Right cardiac atrium (tissue), 5 donors: Measurements from ENCODE around the gene JMJD1C. TPM values are rescaled to one million over a fixed set of nuclear protein-coding genes. Genes with fewer than 3 reads are reported as not detected.

Experiments
- ATAC-seq, 2 donors: fragments of 200-7000 bp; cut with Tn5 transposase; one replicate each; pipeline versions ENCODE4 v1.8.0 to v1.9.1; 2020; ENCODE audit warnings: moderate library complexity in 2 of 2, mild to moderate bottlenecking in 1 of 2
- DNase-seq, 3 donors: peaks; one replicate each; pipeline ENCODE4 v3.0.0-alpha.2; 2020
- H3K27ac ChIP-seq: one replicate; pipeline ENCODE4 v1.5.1; 2013; ENCODE audit warnings: mild to moderate bottlenecking, low read length, control low read depth, moderate library complexity
- H3K27me3 ChIP-seq: one replicate; pipeline ENCODE4 v1.6.1; 2013; ENCODE audit not compliant: control insufficient read depth, insufficient read depth
- H3K4me1 ChIP-seq: one replicate; pipeline ENCODE4 v1.6.1; 2013; ENCODE audit warnings: low read length; ENCODE audit not compliant: control insufficient read depth, insufficient read depth
- H3K4me3 ChIP-seq: one replicate; pipeline ENCODE4 v1.5.1; 2013; ENCODE audit warnings: low read length, control low read depth
- H3K9me3 ChIP-seq: one replicate; pipeline ENCODE4 v1.6.1; 2013; ENCODE audit warnings: low read length; ENCODE audit not compliant: control insufficient read depth
- WGBS: extraction: QIAGEN DNeasy Blood & Tissue Kit; methylation state at CpG from one replicate; pipeline ENCODE4 v1.1.7; 2013; 5-methylcytosine and 5-hydroxymethylcytosine counted together
- intact Hi-C, 4 donors: fragments of 100-400 bp; cut with DNase I; formaldehyde crosslinking; loops; one replicate each; pipeline versions ENCODE4 v1.11.0 to v1.14.0; 2022 to 2023
- polyA plus RNA-seq: library from polyadenylated mRNA; stranded (reverse); fragments of 200-250 nt; gene quantifications from one replicate; pipeline ENCODE4 v1.2.3, GENCODE V29; 2013
- total RNA-seq, 4 donors: library from RNA; stranded (reverse); fragmentation: NEBNext Ultra II Directional; extraction: Animal tissue kit (Norgen Biotek cat#: 25700); gene quantifications; one replicate each; pipeline ENCODE4 v1.2.1, GENCODE V29; 2021
- donor health status: healthy with polysubstance abuse.
- donor health status: DM: no; HTN: yes; CAD: no.
- donor health status: DM: no; HTN: no; CAD: no.
- donor health status: DM: no; HTN: yes; CAD: no; lungs with severe emphysema.
- donor health status: DM: yes; HTN: yes; CAD: no.

Gene JMJD1C
- total and polyA plus RNA-seq, 5 donors, result 31.0 to 44.8 (median 43.1) TPM

GRCh38 chr10:63416376-63416775 lies 49.4 kb downstream of the JMJD1C start:
- no peaks in the 10 kb centered on the region for H3K27me3 ChIP-seq
- ATAC-seq (no peak), DNase-seq (no peak)
- intact Hi-C loops, result no loop called here
- H3K4me1 ChIP-seq, result no peaks in the 10 kb centered on the region
- H3K9me3 ChIP-seq, result no peaks in the 10 kb centered on the region
- no peak overlapping the region for H3K4me3 ChIP-seq
- H3K27ac ChIP-seq, result no peak overlapping the region
- 76% methylated on average over 1 of the region's 1 CpG for WGBS

GRCh38 chr10:63415640-63416244 lies 50.0 kb downstream of the JMJD1C start:
- H3K4me1 ChIP-seq, result no peaks in the 10 kb centered on the region
- ATAC-seq (no peak), DNase-seq (no peak)
- no peaks in the 10 kb centered on the region for H3K9me3 ChIP-seq
- H3K27me3 ChIP-seq, result no peaks in the 10 kb centered on the region
- 41% methylated on average over 5 of the region's 5 CpGs for WGBS
- H3K27ac ChIP-seq, result no peak overlapping the region
- intact Hi-C loops, result no loop called here
- no peak overlapping the region for H3K4me3 ChIP-seq

GRCh38 chr10:63414481-63415260 lies 51.1 kb downstream of the JMJD1C start:
- no peaks in the 10 kb centered on the region for H3K27me3 ChIP-seq
- no peaks in the 10 kb centered on the region for H3K9me3 ChIP-seq
- intact Hi-C loops, result no loop called here
- DNase-seq, result no peak
- H3K27ac ChIP-seq, result no peak overlapping the region
- H3K4me3 ChIP-seq, result no peak overlapping the region
- ATAC-seq, result no peak
- no peaks in the 10 kb centered on the region for H3K4me1 ChIP-seq
- 89% methylated on average over 7 of the region's 7 CpGs for WGBS

DNA sequence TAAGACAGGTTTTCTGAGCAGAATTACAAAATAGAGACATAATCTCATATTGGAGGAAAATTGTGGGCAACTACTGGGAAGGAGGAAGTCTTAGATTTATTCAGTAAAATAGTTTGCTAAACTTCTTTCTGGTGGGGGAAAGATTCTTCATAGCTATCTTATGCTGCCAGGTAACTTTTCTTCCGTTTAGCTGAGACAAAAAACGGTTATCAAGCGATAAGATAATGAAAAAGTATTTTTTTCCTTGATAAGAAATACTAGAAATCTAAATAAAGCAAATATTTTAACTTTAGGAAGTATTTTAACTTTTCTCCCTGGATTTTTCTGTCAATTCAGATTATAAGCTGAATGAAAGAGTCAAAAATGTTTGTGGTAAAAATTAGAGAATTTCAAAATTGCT lies 52.3 kb downstream of the JMJD1C start:
- 68% methylated on average over 3 of the region's 3 CpGs for WGBS
- Histone ChIP-seq H3K27ac (no peak overlapping the region), H3K9me3 (no peaks in the 10 kb centered on the region), H3K4me1 (no peaks in the 10 kb centered on the region), H3K4me3 (no peak overlapping the region), H3K27me3 (no peaks in the 10 kb centered on the region)
- ATAC-seq (no peak), DNase-seq (no peak)
- intact Hi-C loops, result no loop called here

DNA sequence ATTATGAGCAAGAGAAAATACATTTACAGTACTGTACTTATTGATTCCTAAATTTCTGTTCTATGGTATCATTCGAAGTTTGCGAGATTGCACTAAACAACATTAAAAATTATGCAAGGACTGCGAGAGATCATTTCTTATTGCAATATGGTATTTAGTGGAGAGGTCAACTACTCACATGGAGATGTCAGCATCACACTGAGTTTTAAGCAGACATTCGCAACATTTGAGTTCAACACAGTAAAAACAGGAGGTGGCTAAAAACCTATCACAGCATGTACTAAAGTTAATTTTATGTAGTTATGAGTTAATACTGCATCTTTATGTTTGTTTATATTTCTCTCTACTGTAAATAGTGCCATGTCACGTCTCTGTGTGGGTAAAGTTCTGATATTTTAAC lies 53.5 kb downstream of the JMJD1C start:
- intact Hi-C loops, result no loop called here
- H3K4me1 ChIP-seq, result no peaks in the 10 kb centered on the region
- WGBS, result 96% methylated on average over 5 of the region's 5 CpGs
- no peak overlapping the region for H3K27ac ChIP-seq
- ATAC-seq (no peak), DNase-seq (no peak)
- no peaks in the 10 kb centered on the region for H3K9me3 ChIP-seq
- no peak overlapping the region for H3K4me3 ChIP-seq
- H3K27me3 ChIP-seq, result no peaks in the 10 kb centered on the region

GRCh38 chr10:63410633-63411032 lies 55.1 kb downstream of the JMJD1C start:
- no peaks in the 10 kb centered on the region for H3K4me1 ChIP-seq
- WGBS, result 54% methylated on average over 1 of the region's 1 CpG
- H3K9me3 ChIP-seq, result no peaks in the 10 kb centered on the region
- H3K27ac ChIP-seq, result no peak overlapping the region
- no peak for ATAC-seq
- intact Hi-C loops, result no loop called here
- DNase-seq, result no peak
- H3K4me3 ChIP-seq, result no peak overlapping the region
- no peaks in the 10 kb centered on the region for H3K27me3 ChIP-seq

DNA sequence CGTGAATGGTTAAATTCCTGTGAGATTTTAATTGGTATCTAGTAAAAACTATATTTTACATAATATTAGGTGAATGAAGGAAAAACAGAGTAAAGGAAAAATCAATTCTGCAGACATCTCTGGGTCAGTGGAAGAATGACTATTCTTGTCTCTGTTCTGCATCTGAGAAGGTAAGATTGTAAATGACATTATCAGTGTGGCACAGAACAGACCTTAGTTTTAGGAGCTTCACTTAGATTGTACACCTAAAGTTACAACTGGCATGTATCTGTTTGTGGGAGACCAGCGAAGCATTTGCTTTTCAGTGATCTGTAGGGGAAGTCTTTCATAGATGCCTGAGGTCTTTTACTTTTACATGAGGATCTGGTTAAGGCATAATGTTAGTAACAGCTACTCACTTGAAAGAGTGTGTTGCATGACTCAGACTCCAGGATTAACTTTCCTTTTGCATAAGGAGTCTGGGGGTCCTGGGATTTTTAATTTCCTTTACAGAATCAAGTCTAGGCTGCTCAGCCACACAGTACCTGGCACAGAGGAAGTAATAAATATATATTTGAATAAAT lies 56.2 kb downstream of the JMJD1C start:
- intact Hi-C loops, result no loop called here
- DNase-seq, result no peak
- H3K4me1 ChIP-seq, result no peaks in the 10 kb centered on the region
- no peak overlapping the region for H3K4me3 ChIP-seq
- WGBS, result 89% methylated on average over 2 of the region's 2 CpGs
- ATAC-seq, result no peak
- no peak overlapping the region for H3K27ac ChIP-seq
- no peaks in the 10 kb centered on the region for H3K27me3 ChIP-seq
- no peaks in the 10 kb centered on the region for H3K9me3 ChIP-seq

DNA sequence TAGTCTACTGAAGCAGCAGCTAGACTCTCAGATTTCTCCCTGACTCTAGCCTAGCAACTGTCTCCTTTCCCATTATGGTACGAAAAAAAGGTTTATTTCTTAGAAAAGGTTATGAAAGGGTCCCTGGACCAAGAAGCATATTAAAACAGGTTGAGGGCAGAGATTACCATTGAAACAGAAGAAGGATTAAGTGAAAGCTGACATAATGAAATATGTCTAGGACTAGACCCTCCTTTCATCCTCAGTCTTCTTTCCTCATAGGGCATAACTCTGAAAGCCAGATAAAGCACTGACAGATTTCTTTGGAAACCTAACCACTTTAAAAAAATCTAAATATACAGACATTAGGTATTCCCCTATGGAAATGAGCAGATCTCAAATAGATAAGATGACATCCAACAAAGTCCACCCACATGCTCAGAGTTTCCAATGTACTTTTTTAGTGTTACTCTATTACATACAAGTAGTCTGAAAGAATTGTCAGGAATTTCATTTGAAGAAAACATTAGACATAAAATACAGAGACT lies 58.6 kb downstream of the JMJD1C start:
- no peaks in the 10 kb centered on the region for H3K9me3 ChIP-seq
- no peak for DNase-seq
- WGBS, result 96% methylated on average over 1 of the region's 1 CpG
- intact Hi-C loops, result no loop called here
- no peak overlapping the region for H3K27ac ChIP-seq
- ATAC-seq, result no peak
- H3K4me3 ChIP-seq, result no peak overlapping the region
- H3K4me1 ChIP-seq, result no peaks in the 10 kb centered on the region
- no peaks in the 10 kb centered on the region for H3K27me3 ChIP-seq

DNA sequence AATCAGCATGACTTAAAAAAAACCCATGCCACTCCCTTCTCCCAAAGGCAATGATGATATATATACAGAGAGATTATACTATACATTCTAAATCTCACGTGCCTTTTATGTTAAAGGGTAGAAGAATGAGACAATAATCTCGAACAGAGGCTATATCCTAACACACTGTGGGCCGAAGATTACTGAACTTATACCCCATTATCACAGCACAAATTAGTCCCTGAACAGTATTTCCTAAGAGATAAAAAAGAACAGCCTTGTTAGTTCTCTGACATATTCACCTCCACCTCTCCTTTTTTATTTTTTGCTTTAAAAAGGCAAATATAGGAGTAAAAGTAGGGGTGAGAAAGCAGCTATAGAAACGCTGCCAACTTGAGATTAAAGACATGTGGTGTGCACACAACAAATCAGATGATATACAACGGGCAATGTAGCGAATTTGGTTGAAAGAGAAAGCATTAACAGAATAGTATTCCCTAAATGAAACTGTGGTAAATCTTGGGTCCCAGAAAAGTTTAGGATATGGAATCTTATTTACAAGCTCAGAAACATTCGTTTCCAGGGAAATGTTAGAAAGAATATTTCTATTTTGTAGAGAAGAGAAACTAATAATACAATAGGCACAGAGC lies 69.5 kb downstream of the JMJD1C start:
- intact Hi-C loops, result no loop called here
- Histone ChIP-seq H3K4me1 (no peaks in the 10 kb centered on the region), H3K4me3 (peak overlapping the region; percentile 38), H3K9me3 (no peaks in the 10 kb centered on the region), H3K27me3 (no peaks in the 10 kb centered on the region), H3K27ac (no peak overlapping the region)
- ATAC-seq, result no peak
- no peak for DNase-seq
- WGBS, result 46% methylated on average over 7 of the region's 7 CpGs

- WGBS, result 96% methylated on average over 7 of the region's 7 CpGs
- Histone ChIP-seq H3K27me3 (no peaks in the 10 kb centered on the region), H3K4me1 (no peaks in the 10 kb centered on the region), H3K9me3 (no peaks in the 10 kb centered on the region), H3K4me3 (no peak overlapping the region), H3K27ac (no peak overlapping the region)
- intact Hi-C loops, result no loop called here
- DNase-seq (no peak), ATAC-seq (no peak)
Observed at GRCh38 chr10:63393050-63393449, 72.7 kb downstream of the JMJD1C start.

DNA sequence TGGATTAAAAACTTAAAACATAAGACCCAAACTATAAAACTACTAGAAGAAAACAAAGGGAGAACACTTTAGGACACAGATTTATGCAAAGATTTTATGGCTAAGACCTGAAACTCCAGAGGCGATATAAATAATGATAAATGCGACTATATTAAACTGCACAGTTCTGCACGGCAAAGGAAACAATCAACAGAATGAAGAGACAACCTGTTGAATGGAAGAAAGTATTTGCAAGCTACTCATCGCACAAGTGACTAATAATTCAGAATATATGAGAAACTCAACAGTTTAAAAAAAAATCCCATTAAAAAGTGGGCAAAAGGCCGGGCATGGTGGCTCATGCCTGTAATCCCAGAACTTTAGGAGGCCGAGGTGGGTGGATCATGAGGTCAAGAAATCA lies 73.6 kb downstream of the JMJD1C start:
- intact Hi-C loops, result no loop called here

More for the DNA sequence above, 73.6 kb downstream of the JMJD1C start:
- no peaks in the 10 kb centered on the region for H3K27me3 ChIP-seq
- no peaks in the 10 kb centered on the region for H3K4me1 ChIP-seq
- no peaks in the 10 kb centered on the region for H3K9me3 ChIP-seq
- WGBS, result 97% methylated on average over 6 of the region's 6 CpGs
- no peak overlapping the region for H3K4me3 ChIP-seq
- no peak overlapping the region for H3K27ac ChIP-seq
- DNase-seq (no peak), ATAC-seq (no peak)
